A549 (cell line): ENCODE results near the gene DIP2C. TPM values are rescaled to one million over a fixed set of nuclear protein-coding genes. Genes with fewer than 3 reads are reported as not detected.
A peak's percentile ranks its signal among the peaks of the same experiment; 100 is the strongest.

Experiments used
- ATAC-seq, 2 experiments: fragments of 200-7000 bp in 1 of 2; fragments of >200 bp in 1 of 2; cut with Nextera tagmentation in 1 of 2; cut with Tn5 transposase in 1 of 2; 3 replicates each; pipeline versions ENCODE4 v1.8.0 to v1.9.1; 2018 to 2020; ENCODE audit warnings: mild to moderate bottlenecking in 1 of 2, moderate library complexity in 1 of 2
- CTCF ChIA-PET: fragments of 300-600 bp; sonication (Branson Sonifier 250); formaldehyde crosslinking; extraction: SDS; loops from one replicate; lab custom pipeline; 2021; ENCODE audit warnings: antibody characterized with exemption, inconsistent platforms; lab: Yijun Ruan, JAX
- POLR2A ChIA-PET: fragments of 350-600 bp; formaldehyde crosslinking; extraction: SDS; loops from one replicate; lab custom pipeline; 2021; ENCODE audit warnings: antibody characterized with exemption, inconsistent platforms; lab: Yijun Ruan, JAX
- DNase-seq, 2 experiments: peaks; one replicate each; pipeline versions ENCODE4 v3.0.0 to v3.0.0-alpha.2; 2011 to 2016; ENCODE audit warnings: low read depth in 1 of 2, low spot score in 1 of 2
- FAIRE-seq: peaks from 2 replicates; lab custom pipeline; 2011; peaks lifted over from hg19 to GRCh38; lab: Jason Lieb, UNC
- H3K27ac ChIP-seq, 2 experiments: fragments of >200 bp; sonication (Bioruptor Twin); formaldehyde crosslinking; 3 replicates each; pipeline ENCODE4 v1.5.1; 2016 to 2017
- H3K4me1 ChIP-seq: fragments of >200 bp; sonication (Bioruptor Twin); formaldehyde crosslinking; 3 replicates; pipeline ENCODE4 v1.6.1; 2016
- H3K4me2 ChIP-seq: fragments of >200 bp; sonication (Bioruptor Twin); formaldehyde crosslinking; 3 replicates; pipeline ENCODE4 v1.6.1; 2016
- H3K4me3 ChIP-seq: fragments of >200 bp; sonication (Bioruptor Twin); formaldehyde crosslinking; 3 replicates; pipeline ENCODE4 v1.5.1; 2016
- H3K9me3 ChIP-seq: fragments of >200 bp; sonication (Bioruptor Twin); formaldehyde crosslinking; 3 replicates; pipeline ENCODE4 v1.6.1; 2016
- CBX2 ChIP-seq: fragments of 200-600 bp; sonication (generic); IDR thresholded peaks from 2 replicates; pipeline ENCODE4 v1.6.1; 2016; ENCODE audit warnings: low read depth, mild to moderate bottlenecking, borderline replicate concordance
- CBX8 ChIP-seq: fragments of 200-600 bp; sonication (generic); IDR thresholded peaks from 2 replicates; pipeline ENCODE4 v1.6.1; 2016
- CHD4 ChIP-seq: fragments of 200-600 bp; sonication (generic); IDR thresholded peaks from 2 replicates; pipeline ENCODE4 v1.6.1; 2016; ENCODE audit warnings: antibody characterized with exemption, mild to moderate bottlenecking, borderline replicate concordance
- EHMT2 ChIP-seq: fragments of 200-600 bp; sonication (generic); IDR thresholded peaks from 2 replicates; pipeline ENCODE4 v1.6.1; 2016; ENCODE audit warnings: antibody characterized with exemption, low read depth, mild to moderate bottlenecking, moderate library complexity
- EP300 ChIP-seq, 2 experiments: fragments of >200 bp; sonication (Bioruptor Twin); formaldehyde crosslinking; IDR thresholded peaks; 2 replicates in 1 of 2; 3 replicates in 1 of 2; pipeline ENCODE4 v1.6.1; 2016 to 2017
- ESRRA ChIP-seq: fragments of 150-350 bp; IDR thresholded peaks from 2 replicates; pipeline ENCODE4 v1.6.1; 2014; ENCODE audit warnings: mild to moderate bottlenecking, low read length, borderline replicate concordance
- FOSB ChIP-seq: fragments of 250-450 bp; sonication (Bioruptor Pico); IDR thresholded peaks from 2 replicates; pipeline ENCODE4 v1.5.0; 2020; ENCODE audit warnings: mild to moderate bottlenecking, moderate library complexity
- FOSL2 ChIP-seq, 2 experiments: fragments of 450-650 bp in 1 of 2; fragments of >200 bp in 1 of 2; sonication (Bioruptor Twin) in 1 of 2; formaldehyde crosslinking; IDR thresholded peaks; 2 replicates each; pipeline versions ENCODE4 v1.5.0 to v1.6.1; 2016 to 2020; ENCODE audit warnings: mild to moderate bottlenecking in 1 of 2, moderate library complexity in 1 of 2
- GATA3 ChIP-seq: IDR thresholded peaks from 2 replicates; pipeline ENCODE4 v1.6.1; 2012; ENCODE audit warnings: borderline replicate concordance
- HOXB5 ChIP-seq: fragments of 250-450 bp; sonication (Bioruptor Pico); IDR thresholded peaks from 2 replicates; pipeline ENCODE4 v1.5.0; 2020; ENCODE audit warnings: mild to moderate bottlenecking, moderate library complexity
- JUN ChIP-seq, 2 experiments: fragments of >200 bp; sonication (Bioruptor Twin); formaldehyde crosslinking; IDR thresholded peaks; 2 replicates in 1 of 2; 3 replicates in 1 of 2; pipeline ENCODE4 v1.6.1; 2016 to 2017
- MAFK ChIP-seq: fragments of 450-650 bp; IDR thresholded peaks from 2 replicates; pipeline ENCODE4 v1.6.1; 2014; ENCODE audit not compliant: partially characterized antibody
- MAZ ChIP-seq: fragments of 150-350 bp; IDR thresholded peaks from 2 replicates; pipeline ENCODE4 v1.6.1; 2014; ENCODE audit warnings: antibody characterized with exemption, low read depth, low read length, borderline replicate concordance
- PHF8 ChIP-seq: fragments of 200-600 bp; sonication (generic); IDR thresholded peaks from 2 replicates; pipeline ENCODE4 v1.6.1; 2016; ENCODE audit warnings: low read depth, mild to moderate bottlenecking, antibody characterized with exemption, moderate library complexity, borderline replicate concordance
- RAD21 ChIP-seq, 2 experiments: fragments of >200 bp in 1 of 2; sonication (Bioruptor Twin) in 1 of 2; formaldehyde crosslinking in 1 of 2; IDR thresholded peaks in 1 of 2; conservative IDR thresholded peaks in 1 of 2; 2 replicates in 1 of 2; 3 replicates in 1 of 2; pipeline ENCODE4 v1.6.1; 2012 to 2018; ENCODE audit warnings: inconsistent platforms in 1 of 2
- RFX5 ChIP-seq: fragments of 450-650 bp; IDR thresholded peaks from 2 replicates; pipeline ENCODE4 v1.7.1; 2014; ENCODE audit warnings: antibody characterized with exemption, mild to moderate bottlenecking, moderate library complexity
- SMC3 ChIP-seq: fragments of >200 bp; sonication (Bioruptor Twin); formaldehyde crosslinking; IDR thresholded peaks from 3 replicates; pipeline ENCODE4 v1.6.1; 2018; ENCODE audit warnings: inconsistent platforms
- WGBS: methylation state at CpG from one replicate; pipeline ENCODE4 v1.1.6; 2017; ENCODE audit errors: missing lambda C conversion rate; 5-methylcytosine and 5-hydroxymethylcytosine counted together
- polyA plus RNA-seq, 4 experiments: library from polyadenylated mRNA; depleted of rRNA in 3 of 4; stranded (reverse); fragments of >200 nt; fragmentation: RNase III in 1 of 4; extraction: RNeasy Plus Mini Kit Qiagen cat#74134 plus additional on column Dnase treatment in 1 of 4; gene quantifications; 2 replicates in 3 of 4; 3 replicates in 1 of 4; pipeline ENCODE4 v1.2.3, GENCODE V29; 2011 to 2017
- TF ChIP-seq, protein P1 (sequence below): fragments of >200 bp; sonication (Bioruptor Twin); formaldehyde crosslinking; IDR thresholded peaks from 3 replicates; pipeline ENCODE4 v1.6.1; 2016
- TF ChIP-seq, protein P2 (sequence below): IDR thresholded peaks from 2 replicates; pipeline ENCODE4 v1.6.1; 2012
- TF ChIP-seq, protein P3 (sequence below): fragments of 250-450 bp; sonication (Bioruptor Pico); IDR thresholded peaks from 2 replicates; pipeline ENCODE4 v1.5.0; 2020; ENCODE audit warnings: low read depth, mild to moderate bottlenecking, moderate library complexity
- TF ChIP-seq, protein P4 (sequence below): IDR thresholded peaks from 2 replicates; pipeline ENCODE4 v1.6.1; 2012; ENCODE audit warnings: low read depth, borderline replicate concordance

Gene DIP2C
- polyA plus RNA-seq, 2 of the 4 experiments (the other 2 are of a cell fraction): 3.7 to 5.0 TPM

DNA sequence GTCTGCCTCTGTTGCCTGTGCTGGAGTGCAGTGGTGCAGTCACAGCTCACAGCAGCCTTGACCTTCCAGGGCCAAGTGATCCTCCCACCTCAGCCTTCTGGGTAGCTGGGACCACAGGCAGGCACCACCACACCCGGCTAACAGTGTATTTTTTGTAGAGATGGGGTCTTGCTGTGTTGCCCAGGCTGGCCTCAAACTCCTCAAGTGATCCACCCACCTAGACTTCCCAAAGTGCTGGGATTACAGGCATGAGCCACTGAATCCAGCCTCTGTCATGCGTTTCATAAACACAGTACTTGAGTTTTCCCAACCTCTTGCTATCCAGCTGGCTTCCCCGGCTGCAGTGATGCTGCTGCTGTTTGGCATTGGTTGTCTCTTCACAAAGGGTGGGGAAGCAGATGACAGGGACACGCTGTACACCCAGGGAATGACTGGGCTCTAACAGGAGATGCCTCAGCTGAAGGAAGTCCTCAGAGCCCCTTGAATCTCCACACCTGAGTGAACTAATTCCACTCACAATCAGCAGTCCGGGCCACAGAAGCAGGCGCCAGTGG lies 191.5 kb downstream of the DIP2C start:
- ChIA-PET POLR2A (no interaction called here), CTCF (interaction anchor here (1.1 to 4.0 kb wide), 2 partner anchors 8 to 13 kb away, joined by 3 to 30 read pairs; no protein-coding TSS in a partner anchor)
- ATAC-seq (no peak), DNase-seq (no peak), FAIRE-seq (no peak)
- 92% methylated on average over 6 of the region's 6 CpGs for WGBS
- no peaks in the 10 kb centered on the region for H3K4me1 ChIP-seq
- TF ChIP-seq, protein P1, sequence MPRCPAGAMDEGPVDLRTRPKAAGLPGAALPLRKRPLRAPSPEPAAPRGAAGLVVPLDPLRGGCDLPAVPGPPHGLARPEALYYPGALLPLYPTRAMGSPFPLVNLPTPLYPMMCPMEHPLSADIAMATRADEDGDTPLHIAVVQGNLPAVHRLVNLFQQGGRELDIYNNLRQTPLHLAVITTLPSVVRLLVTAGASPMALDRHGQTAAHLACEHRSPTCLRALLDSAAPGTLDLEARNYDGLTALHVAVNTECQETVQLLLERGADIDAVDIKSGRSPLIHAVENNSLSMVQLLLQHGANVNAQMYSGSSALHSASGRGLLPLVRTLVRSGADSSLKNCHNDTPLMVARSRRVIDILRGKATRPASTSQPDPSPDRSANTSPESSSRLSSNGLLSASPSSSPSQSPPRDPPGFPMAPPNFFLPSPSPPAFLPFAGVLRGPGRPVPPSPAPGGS: no peak
- no peak for TF ChIP-seq RFX5
- no peak overlapping the region for H3K27ac ChIP-seq
- no peak overlapping the region for H3K4me2 ChIP-seq
- no peaks in the 10 kb centered on the region for H3K9me3 ChIP-seq
- no peak overlapping the region for H3K4me3 ChIP-seq

DNA sequence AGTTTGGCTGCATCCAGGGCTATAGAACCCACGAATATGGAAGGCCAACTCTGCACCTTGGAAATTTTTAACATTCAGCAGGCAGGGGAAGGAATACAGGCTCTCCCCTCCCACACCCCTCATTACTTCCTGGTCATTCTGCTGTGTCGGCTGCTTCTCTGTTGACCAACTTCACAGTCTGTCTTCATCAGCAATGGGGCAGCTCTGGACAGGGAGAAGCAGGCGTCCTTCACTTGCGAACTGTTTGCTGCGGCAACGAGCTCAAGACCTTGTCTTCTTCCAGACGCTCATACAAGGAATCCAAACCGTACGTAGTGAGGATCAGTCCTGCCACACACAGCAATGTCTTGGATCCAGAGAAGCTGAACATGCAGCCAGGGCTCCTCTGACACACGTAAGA lies 192.2 kb downstream of the DIP2C start:
- DNase-seq (no peak), ATAC-seq (no peak), FAIRE-seq (no peak)
- 90% methylated on average over 10 of the region's 10 CpGs for WGBS
- CTCF ChIA-PET: interaction anchor here (1.1 to 4.0 kb wide), 2 partner anchors 9 to 14 kb away, joined by 3 to 30 read pairs; no protein-coding TSS in a partner anchor
- Histone ChIP-seq H3K27ac (no peak overlapping the region), H3K4me1 (no peaks in the 10 kb centered on the region), H3K9me3 (no peaks in the 10 kb centered on the region), H3K4me2 (no peak overlapping the region), H3K4me3 (no peak overlapping the region)
- POLR2A ChIA-PET: no interaction called here
- TF ChIP-seq, protein P2, sequence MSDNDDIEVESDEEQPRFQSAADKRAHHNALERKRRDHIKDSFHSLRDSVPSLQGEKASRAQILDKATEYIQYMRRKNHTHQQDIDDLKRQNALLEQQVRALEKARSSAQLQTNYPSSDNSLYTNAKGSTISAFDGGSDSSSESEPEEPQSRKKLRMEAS: no peak
- TF ChIP-seq, protein P3, sequence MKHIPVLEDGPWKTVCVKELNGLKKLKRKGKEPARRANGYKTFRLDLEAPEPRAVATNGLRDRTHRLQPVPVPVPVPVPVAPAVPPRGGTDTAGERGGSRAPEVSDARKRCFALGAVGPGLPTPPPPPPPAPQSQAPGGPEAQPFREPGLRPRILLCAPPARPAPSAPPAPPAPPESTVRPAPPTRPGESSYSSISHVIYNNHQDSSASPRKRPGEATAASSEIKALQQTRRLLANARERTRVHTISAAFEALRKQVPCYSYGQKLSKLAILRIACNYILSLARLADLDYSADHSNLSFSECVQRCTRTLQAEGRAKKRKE (CRISPR knock-in tag): no peak
- TF ChIP-seq MAFK (peak; percentile 1), SMC3 (no peak), EHMT2 (no peak), CBX2 (no peak)

DNA sequence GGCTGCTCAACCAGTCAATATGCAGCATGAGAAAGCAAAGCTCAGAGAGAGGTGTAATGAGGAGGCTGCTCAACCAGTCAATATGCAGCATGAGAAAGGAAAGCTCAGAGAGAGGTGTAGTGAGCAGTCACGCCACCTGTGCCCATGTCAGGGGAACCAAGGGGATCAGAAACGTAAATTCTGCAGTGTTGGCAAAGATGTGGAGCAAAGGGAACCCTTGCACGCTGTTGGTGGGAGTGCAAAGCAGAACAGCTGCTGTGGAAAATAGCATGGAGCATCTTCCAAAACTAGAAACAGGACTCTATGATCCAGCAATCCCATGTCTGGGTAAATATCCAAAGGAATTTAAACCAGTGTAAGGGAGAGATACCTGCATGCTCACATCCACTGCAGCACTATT lies 194.9 kb downstream of the DIP2C start:
- no peak for ATAC-seq
- WGBS: 78% methylated on average over 3 of the region's 3 CpGs
- POLR2A ChIA-PET: no interaction called here
- no peak for DNase-seq
- no peaks in the 10 kb centered on the region for H3K9me3 ChIP-seq
- no peak overlapping the region for H3K4me2 ChIP-seq
- CTCF ChIA-PET: interaction anchor here (1.8 kb wide), 1 partner anchor 17 kb away, joined by 6 read pairs; no protein-coding TSS in a partner anchor
- no peaks in the 10 kb centered on the region for H3K4me1 ChIP-seq
- H3K27ac ChIP-seq: no peak overlapping the region
- no peak for FAIRE-seq
- TF ChIP-seq PHF8: no peak
- TF ChIP-seq, all 56 proteins: peak for 0
- no peak overlapping the region for H3K4me3 ChIP-seq

DNA sequence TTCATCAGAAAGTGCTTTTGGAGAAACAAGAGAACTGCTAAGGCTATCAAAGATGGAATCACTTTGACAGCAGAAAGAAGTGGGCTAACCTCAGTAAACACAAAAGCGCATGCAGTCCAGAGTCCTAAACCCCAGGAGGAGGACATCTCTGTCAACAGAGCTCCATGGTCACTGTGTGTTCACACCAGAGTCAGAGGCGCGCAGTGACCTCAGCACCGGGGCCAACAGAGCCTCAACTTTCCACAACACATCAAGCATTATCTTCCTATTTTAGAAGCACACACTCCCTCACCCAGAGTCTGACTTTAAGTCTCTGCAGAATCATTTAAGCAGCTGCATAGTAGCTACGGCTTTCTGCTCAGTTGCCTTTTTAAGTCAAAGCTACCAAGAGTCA lies 195.3 kb downstream of the DIP2C start:
- ATAC-seq (no peak), DNase-seq (no peak), FAIRE-seq (no peak)
- H3K4me2 ChIP-seq: no peak overlapping the region
- WGBS: 90% methylated on average over 5 of the region's 5 CpGs
- no peak for TF ChIP-seq ESRRA
- TF ChIP-seq CBX2: no peak
- TF ChIP-seq EP300 (IDR thresholded peaks at IDR 0.05): no peak
- no peak for TF ChIP-seq RAD21 (conservative IDR thresholded peaks at IDR 0.05 in 1 of 2, IDR thresholded peaks at IDR 0.05 in 1 of 2)
- no peak for TF ChIP-seq JUN (IDR thresholded peaks at IDR 0.05)
- TF ChIP-seq CHD4: no peak
- no peak for TF ChIP-seq FOSL2 (IDR thresholded peaks at IDR 0.05)
- no peak for TF ChIP-seq FOSL2 (CRISPR knock-in tag; IDR thresholded peaks at IDR 0.05)
- no peak for TF ChIP-seq HOXB5 (CRISPR knock-in tag)
- TF ChIP-seq SMC3: no peak
- no peak for TF ChIP-seq MAZ
- TF ChIP-seq CBX8: no peak
- no peak for TF ChIP-seq FOSB
- TF ChIP-seq, protein P4, sequence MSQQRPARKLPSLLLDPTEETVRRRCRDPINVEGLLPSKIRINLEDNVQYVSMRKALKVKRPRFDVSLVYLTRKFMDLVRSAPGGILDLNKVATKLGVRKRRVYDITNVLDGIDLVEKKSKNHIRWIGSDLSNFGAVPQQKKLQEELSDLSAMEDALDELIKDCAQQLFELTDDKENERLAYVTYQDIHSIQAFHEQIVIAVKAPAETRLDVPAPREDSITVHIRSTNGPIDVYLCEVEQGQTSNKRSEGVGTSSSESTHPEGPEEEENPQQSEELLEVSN: no peak
- TF ChIP-seq, protein P3 (CRISPR knock-in tag): no peak
- TF ChIP-seq GATA3: no peak
- H3K27ac ChIP-seq: no peak overlapping the region
- CTCF ChIA-PET: interaction anchor here (1.8 kb wide), 1 partner anchor 17 kb away, joined by 6 read pairs; no protein-coding TSS in a partner anchor
- no peaks in the 10 kb centered on the region for H3K9me3 ChIP-seq
- POLR2A ChIA-PET: no interaction called here
- H3K4me3 ChIP-seq: no peak overlapping the region
- H3K4me1 ChIP-seq: no peaks in the 10 kb centered on the region
